WTC11 (cell line): ENCODE measurements around the gene CDH13.

ENCODE experiments used
- CTCF ChIP-seq: fragments of 200-600 bp; IDR thresholded peaks from 2 replicates; pipeline ENCODE4 v1.8.0; 2022; ENCODE audit warnings: antibody characterized with exemption
- NFATC4 ChIP-seq: fragments of 250-450 bp; sonication (Bioruptor Pico); IDR thresholded peaks from 2 replicates; pipeline ENCODE4 v1.9.0; 2021; ENCODE audit warnings: mild to moderate bottlenecking
- NR1H2 ChIP-seq: sonication (generic); formaldehyde crosslinking; IDR thresholded peaks from 2 replicates; pipeline ENCODE4 v1.9.0; 2021; ENCODE audit warnings: mild to moderate bottlenecking, moderate library complexity, missing genetic modification reagents
- TCF7 ChIP-seq: sonication (generic); formaldehyde crosslinking; IDR thresholded peaks from 2 replicates; pipeline ENCODE4 v1.8.0; 2022; ENCODE audit warnings: mild to moderate bottlenecking, low read depth, missing genetic modification reagents, moderate library complexity
- ZNF121 ChIP-seq: sonication (generic); formaldehyde crosslinking; IDR thresholded peaks from 2 replicates; pipeline ENCODE4 v1.8.0; 2023; ENCODE audit warnings: missing genetic modification reagents

- TF ChIP-seq ZNF121 (CRISPR knock-in tag): no peak
- no peak for TF ChIP-seq CTCF
- no peak for TF ChIP-seq TCF7 (CRISPR knock-in tag)
- TF ChIP-seq NR1H2: no peak
- TF ChIP-seq NFATC4 (CRISPR knock-in tag): no peak
Measured at GRCh38 chr16:82926500-82926899, 299.7 kb downstream of the CDH13 start.
